Endothelial cell of umbilical vein (primary cell): ENCODE data around the gene ADCY2. TPM values are rescaled to one million over a fixed set of nuclear protein-coding genes. Genes with fewer than 3 reads are reported as not detected.

Experiments used
- BruUV-seq: library from RNA; stranded (reverse); fragments of 400-500 nt; replicated peaks from 2 replicates; lab custom pipeline; 2021; lab: Mats Ljungman, UMichigan
- CTCF ChIA-PET: fragments of 300-600, 350-600 bp; sonication (Branson Sonifier 250); formaldehyde crosslinking; loops from one replicate; lab custom pipeline; 2021; ENCODE audit warnings: antibody characterized with exemption, inconsistent platforms; lab: Charles Lee
- POLR2A ChIA-PET: fragments of 300-600, 350-600 bp; sonication (Branson Sonifier 250); formaldehyde crosslinking; loops from one replicate; lab custom pipeline; 2021; ENCODE audit warnings: antibody characterized with exemption, inconsistent platforms; lab: Charles Lee
- DNase-seq: peaks from one replicate; pipeline ENCODE4 v3.0.0-alpha.2; 2011; ENCODE audit warnings: low read depth, low spot score
- FAIRE-seq: peaks from 2 replicates; lab custom pipeline; 2011; peaks lifted over from hg19 to GRCh38; lab: Jason Lieb, UNC
- H2AFZ ChIP-seq: 2 replicates; pipeline ENCODE4 v1.6.0; 2012; ENCODE audit warnings: low read depth, low read length, control low read depth, inconsistent platforms
- H3K27ac ChIP-seq: 2 replicates; pipeline ENCODE4 v1.5.1; 2011; ENCODE audit warnings: low read depth, mild to moderate bottlenecking, control low read depth, low read length, moderate library complexity; ENCODE audit not compliant: insufficient read depth
- H3K27me3 ChIP-seq, 2 experiments: 2 replicates each; pipeline versions ENCODE4 v1.6.0 to v1.6.1; 2011; ENCODE audit warnings: low read length in 2 of 2, mixed read lengths in 1 of 2; ENCODE audit not compliant: control insufficient read depth in 2 of 2, insufficient read depth in 2 of 2
- H3K36me3 ChIP-seq, 2 experiments: 2 replicates in 1 of 2; 3 replicates in 1 of 2; pipeline ENCODE4 v1.5.1; 2011; ENCODE audit warnings: low read length in 2 of 2, mild to moderate bottlenecking in 1 of 2, moderate library complexity in 1 of 2; ENCODE audit not compliant: control insufficient read depth in 2 of 2, insufficient read depth in 2 of 2; ENCODE audit errors: extremely low read depth in 1 of 2
- H3K4me1 ChIP-seq: 3 replicates; pipeline ENCODE4 v1.5.1; 2011; ENCODE audit warnings: mild to moderate bottlenecking, low read length; ENCODE audit not compliant: control insufficient read depth, insufficient read depth; ENCODE audit errors: extremely low read depth
- H3K4me2 ChIP-seq: 2 replicates; pipeline ENCODE4 v1.6.1; 2011; ENCODE audit warnings: low read length, control low read depth, mixed read lengths; ENCODE audit not compliant: insufficient read depth
- H3K4me3 ChIP-seq, 3 experiments: fragments of 200-600 bp in 1 of 3; sonication (generic), shearing (Covaris generic) in 1 of 3; replicated peaks in 1 of 3; 2 replicates each; pipeline ENCODE4 v1.5.1; 2011 to 2016; ENCODE audit warnings: control low read depth in 3 of 3, low read length in 3 of 3, mild to moderate bottlenecking in 2 of 3, inconsistent platforms in 1 of 3, low read depth in 1 of 3, moderate library complexity in 1 of 3; ENCODE audit not compliant: insufficient read depth in 1 of 3
- H3K79me2 ChIP-seq: 2 replicates; pipeline ENCODE4 v1.6.0; 2012; ENCODE audit warnings: low read length, inconsistent platforms; ENCODE audit not compliant: control insufficient read depth, insufficient read depth
- H3K9ac ChIP-seq: replicated peaks from 2 replicates; pipeline ENCODE3; 2011; ENCODE audit warnings: low read length, control low read depth; ENCODE audit not compliant: insufficient read depth; ENCODE audit errors: extremely low read depth
- H3K9me1 ChIP-seq: replicated peaks from 3 replicates; pipeline ENCODE4 v1.6.0; 2011; ENCODE audit warnings: mild to moderate bottlenecking, low read length; ENCODE audit not compliant: control insufficient read depth, insufficient read depth; ENCODE audit errors: extremely low read depth
- H3K9me3 ChIP-seq: replicated peaks from 2 replicates; pipeline ENCODE4 v1.5.1; 2012; ENCODE audit warnings: low read length, inconsistent platforms; ENCODE audit not compliant: control insufficient read depth, insufficient read depth
- H4K20me1 ChIP-seq: replicated peaks from 2 replicates; pipeline ENCODE3; 2011; ENCODE audit warnings: mild to moderate bottlenecking, low read length; ENCODE audit not compliant: control insufficient read depth, insufficient read depth; ENCODE audit errors: extremely low read depth
- EZH2 ChIP-seq: IDR thresholded peaks from 2 replicates; pipeline ENCODE4 v1.6.1; 2012; ENCODE audit warnings: borderline replicate concordance, low read depth, mild to moderate bottlenecking, moderate library complexity, low read length, inconsistent platforms; ENCODE audit not compliant: severe bottlenecking
- FOS ChIP-seq: IDR thresholded peaks from 2 replicates; pipeline ENCODE4 v1.6.1; 2011; ENCODE audit warnings: mild to moderate bottlenecking, low read length, moderate library complexity, borderline replicate concordance; ENCODE audit not compliant: insufficient read depth
- GATA2 ChIP-seq: IDR thresholded peaks from 2 replicates; pipeline ENCODE4 v1.7.0; 2011; ENCODE audit warnings: low read depth, mild to moderate bottlenecking, moderate library complexity, mixed read lengths, low read length; ENCODE audit not compliant: insufficient read length, insufficient read depth
- JUN ChIP-seq: IDR thresholded peaks from 2 replicates; pipeline ENCODE4 v1.6.1; 2011; ENCODE audit warnings: borderline replicate concordance, low read depth; ENCODE audit not compliant: insufficient read length, insufficient read depth
- MYC ChIP-seq: IDR thresholded peaks from one replicate; pipeline ENCODE4 v1.6.1; 2011; ENCODE audit warnings: mild to moderate bottlenecking, low read depth, low read length
- POLR2A ChIP-seq: IDR thresholded peaks from 2 replicates; pipeline ENCODE4 v1.6.1; 2012; ENCODE audit warnings: low read depth, mild to moderate bottlenecking, control low read depth, low read length
- POLR2AphosphoS5 ChIP-seq: IDR thresholded peaks from 2 replicates; pipeline ENCODE4 v1.6.1; 2012; ENCODE audit warnings: low read depth, mild to moderate bottlenecking, control low read depth, low read length, moderate library complexity; ENCODE audit not compliant: insufficient read depth
- dilution Hi-C: fragments of 300-500 bp; cut with MboI; formaldehyde crosslinking; loops from one replicate; pipeline ENCODE4 v1.15.0; 2019; ENCODE audit warnings: low sequenced_read_pairs; ENCODE audit not compliant: extremely low pct_ligation_motif_present
- intact Hi-C: fragments of 100-400 bp; cut with micrococcal nuclease; formaldehyde crosslinking; loops from one replicate; pipeline ENCODE4 v1.10.0; 2022
- polyA plus RNA-seq, 4 experiments: library from polyadenylated mRNA; depleted of rRNA in 3 of 4; stranded (reverse) in 3 of 4; unstranded in 1 of 4; fragments of >200 nt; gene quantifications; 2 replicates each; pipeline versions ENCODE4 v1.2.1 to v1.2.3, GENCODE V29; 2011 to 2012; ENCODE audit warnings: missing spikeins in 1 of 4
- total RNA-seq: library from RNA; stranded (reverse); gene quantifications from 2 replicates; pipeline ENCODE4 v1.2.3, GENCODE V29; 2021
- TF ChIP-seq, protein P1 (sequence below), 2 donors: IDR thresholded peaks; 1 replicate in 1 of 2; 2 replicates in 1 of 2; pipeline ENCODE4 v1.5.1; 2011; ENCODE audit warnings: low read length in 2 of 2, mild to moderate bottlenecking in 2 of 2, moderate library complexity in 2 of 2, control low read depth in 1 of 2, inconsistent platforms in 1 of 2, low read depth in 1 of 2; ENCODE audit not compliant: insufficient read depth in 1 of 2; ENCODE audit errors: extremely low read depth in 1 of 2
- TF ChIP-seq, protein P2 (sequence below): IDR thresholded peaks from 2 replicates; pipeline ENCODE4 v1.6.1; 2011; ENCODE audit not compliant: insufficient read depth, insufficient read length

ADCY2 gene
- total and polyA plus RNA-seq, 2 donors (not counting 3 experiments of a cell fraction or from before 2014, with no cell fraction given), result under 0.01 TPM; not detected in 1

GRCh38 chr5:7784683-7785380, 388.9 kb downstream of the ADCY2 start:
- dilution Hi-C loops (no loop called here), intact Hi-C loops (no loop called here)
- ChIA-PET POLR2A (no interaction called here), CTCF (no interaction called here)
- Histone ChIP-seq H2AFZ (no peak overlapping the region), H3K9ac (no peak overlapping the region), H3K9me3 (no peaks in the 10 kb centered on the region), H3K4me3 (no peak overlapping the region), H3K4me2 (no peak overlapping the region), H3K27me3 (no peaks in the 10 kb centered on the region), H3K9me1 (no peaks in the 10 kb centered on the region), H3K36me3 (no peaks in the 10 kb centered on the region), H3K79me2 (no peaks in the 10 kb centered on the region), H3K27ac (no peak overlapping the region), H4K20me1 (no peaks in the 10 kb centered on the region), H3K4me1 (no peaks in the 10 kb centered on the region)
- no TSS peak for BruUV-seq
- FAIRE-seq (no peak), DNase-seq (no peak)
- TF ChIP-seq FOS (no peak), POLR2AphosphoS5 (no peak), POLR2A (no peak)

DNA sequence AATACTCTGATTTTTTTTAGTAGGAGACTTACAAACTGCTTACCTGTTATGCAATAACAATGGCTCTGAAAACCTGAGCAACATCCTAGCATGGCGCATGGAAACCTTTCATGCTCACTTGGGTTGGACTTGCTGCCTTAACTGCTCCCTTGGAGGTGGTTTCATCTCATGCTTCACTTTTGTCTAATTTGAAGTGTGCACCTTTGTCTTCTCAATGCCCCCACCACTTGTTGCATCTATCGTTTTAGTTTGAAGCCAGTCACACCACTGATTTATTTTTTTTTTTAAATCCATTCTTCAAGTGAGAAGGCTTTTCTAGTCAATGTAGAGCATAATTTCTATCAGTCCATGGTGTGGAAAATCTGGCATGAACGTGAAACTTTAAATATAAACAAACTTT, 391.8 kb downstream of the ADCY2 start:
- FAIRE-seq, result no peak

More for the DNA sequence above, 391.8 kb downstream of the ADCY2 start:
- no peaks in the 10 kb centered on the region for H3K27me3 ChIP-seq
- intact Hi-C loops, result no loop called here
- no peaks in the 10 kb centered on the region for H3K9me1 ChIP-seq
- no peak overlapping the region for H3K4me3 ChIP-seq
- TF ChIP-seq, protein P1, sequence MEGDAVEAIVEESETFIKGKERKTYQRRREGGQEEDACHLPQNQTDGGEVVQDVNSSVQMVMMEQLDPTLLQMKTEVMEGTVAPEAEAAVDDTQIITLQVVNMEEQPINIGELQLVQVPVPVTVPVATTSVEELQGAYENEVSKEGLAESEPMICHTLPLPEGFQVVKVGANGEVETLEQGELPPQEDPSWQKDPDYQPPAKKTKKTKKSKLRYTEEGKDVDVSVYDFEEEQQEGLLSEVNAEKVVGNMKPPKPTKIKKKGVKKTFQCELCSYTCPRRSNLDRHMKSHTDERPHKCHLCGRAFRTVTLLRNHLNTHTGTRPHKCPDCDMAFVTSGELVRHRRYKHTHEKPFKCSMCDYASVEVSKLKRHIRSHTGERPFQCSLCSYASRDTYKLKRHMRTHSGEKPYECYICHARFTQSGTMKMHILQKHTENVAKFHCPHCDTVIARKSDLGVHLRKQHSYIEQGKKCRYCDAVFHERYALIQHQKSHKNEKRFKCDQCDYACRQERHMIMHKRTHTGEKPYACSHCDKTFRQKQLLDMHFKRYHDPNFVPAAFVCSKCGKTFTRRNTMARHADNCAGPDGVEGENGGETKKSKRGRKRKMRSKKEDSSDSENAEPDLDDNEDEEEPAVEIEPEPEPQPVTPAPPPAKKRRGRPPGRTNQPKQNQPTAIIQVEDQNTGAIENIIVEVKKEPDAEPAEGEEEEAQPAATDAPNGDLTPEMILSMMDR (IDR thresholded peaks at IDR 0.05; ENCODE audit: extremely low read depth in 1 of 2, insufficient read depth in 1 of 2, low read depth in 1 of 2, low read length in 2 of 2), result no peak
- TF ChIP-seq EZH2, result no peak
- no peak for TF ChIP-seq JUN
- no peak for TF ChIP-seq GATA2
- TF ChIP-seq POLR2A, result no peak
- TF ChIP-seq, protein P2, sequence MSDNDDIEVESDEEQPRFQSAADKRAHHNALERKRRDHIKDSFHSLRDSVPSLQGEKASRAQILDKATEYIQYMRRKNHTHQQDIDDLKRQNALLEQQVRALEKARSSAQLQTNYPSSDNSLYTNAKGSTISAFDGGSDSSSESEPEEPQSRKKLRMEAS, result no peak
- no peak for TF ChIP-seq FOS
- TF ChIP-seq POLR2AphosphoS5, result no peak
- TF ChIP-seq MYC, result no peak
- no peak overlapping the region for H2AFZ ChIP-seq
- ChIA-PET POLR2A (no interaction called here), CTCF (no interaction called here)
- H3K9me3 ChIP-seq, result no peaks in the 10 kb centered on the region
- dilution Hi-C loops, result no loop called here
- H3K9ac ChIP-seq, result no peak overlapping the region
- no peak for DNase-seq
- no TSS peak for BruUV-seq
- H3K27ac ChIP-seq, result no peak overlapping the region
- H3K36me3 ChIP-seq, result no peaks in the 10 kb centered on the region
- no peaks in the 10 kb centered on the region for H3K79me2 ChIP-seq
- H4K20me1 ChIP-seq, result no peaks in the 10 kb centered on the region
- H3K4me2 ChIP-seq, result no peak overlapping the region
- no peaks in the 10 kb centered on the region for H3K4me1 ChIP-seq
